SK-N-SH (cell line): ENCODE data around the gene ACSL1. TPM values are rescaled to one million over a fixed set of nuclear protein-coding genes. Genes with fewer than 3 reads are reported as not detected.
"Not testable (repeated sequence)": the region's sequence is repeated elsewhere in the genome, so short reads cannot be mapped to it uniquely, and the experiment has no call there.

Experiments
- CTCF ChIA-PET: fragments of 300-600, 350-600 bp; formaldehyde crosslinking; extraction: SDS; loops from one replicate; lab custom pipeline; 2021; lab: Yijun Ruan, JAX
- POLR2A ChIA-PET: fragments of 350-600 bp; sonication (Branson Sonifier 250); formaldehyde crosslinking; extraction: SDS; loops from one replicate; lab custom pipeline; 2020; ENCODE audit warnings: antibody characterized with exemption, inconsistent platforms; lab: Yijun Ruan, JAX
- DNase-seq: peaks from one replicate; pipeline ENCODE4 v3.0.0; 2012
- H2AFZ ChIP-seq: fragments of 200-600 bp; sonication (generic); 2 replicates; pipeline ENCODE4 v1.8.1; 2016; ENCODE audit warnings: antibody characterized with exemption, mild to moderate bottlenecking, low read depth
- H3F3A ChIP-seq: fragments of 200-600 bp; sonication (generic); replicated peaks from 2 replicates; pipeline ENCODE3; 2016; ENCODE audit warnings: antibody characterized with exemption, mild to moderate bottlenecking; ENCODE audit not compliant: insufficient read depth
- H3K27ac ChIP-seq, 2 experiments: fragments of 200-500 bp in 1 of 2; fragments of 200-600 bp in 1 of 2; sonication (Bioruptor generic) in 1 of 2; sonication (generic), shearing (Covaris generic) in 1 of 2; 2 replicates each; pipeline versions ENCODE4 v1.5.1 to v1.6.1; 2014 to 2016; ENCODE audit warnings: low read depth in 2 of 2, inconsistent platforms in 1 of 2, low read length in 1 of 2, mild to moderate bottlenecking in 1 of 2, mixed read lengths in 1 of 2
- H3K27me3 ChIP-seq: fragments of 200-600 bp; sonication (generic), shearing (Covaris generic); 2 replicates; pipeline ENCODE4 v1.6.1; 2016; ENCODE audit warnings: mixed run types; ENCODE audit not compliant: insufficient read depth
- H3K36me3 ChIP-seq, 2 experiments: fragments of 200-500 bp in 1 of 2; fragments of 200-600 bp in 1 of 2; sonication (Bioruptor generic) in 1 of 2; sonication (generic) in 1 of 2; replicated peaks in 1 of 2; 2 replicates each; pipeline versions ENCODE3 to v1.5.1; 2014 to 2016; ENCODE audit warnings: low read length in 1 of 2, mild to moderate bottlenecking in 1 of 2; ENCODE audit not compliant: insufficient read depth in 2 of 2, control insufficient read depth in 1 of 2
- H3K4me1 ChIP-seq, 2 experiments: fragments of 200-500 bp in 1 of 2; fragments of 200-600 bp in 1 of 2; sonication (Bioruptor generic) in 1 of 2; sonication (generic), shearing (Covaris generic) in 1 of 2; 2 replicates each; pipeline versions ENCODE4 v1.5.1 to v1.6.1; 2014 to 2016; ENCODE audit warnings: low read depth in 1 of 2, low read length in 1 of 2, mixed run types in 1 of 2; ENCODE audit not compliant: insufficient read depth in 2 of 2, control insufficient read depth in 1 of 2
- H3K4me2 ChIP-seq: fragments of 200-600 bp; sonication (generic), shearing (Covaris generic); 2 replicates; pipeline ENCODE4 v1.6.1; 2017; ENCODE audit warnings: mixed run types
- H3K4me3 ChIP-seq, 2 experiments: fragments of 200-500 bp in 1 of 2; fragments of 200-600 bp in 1 of 2; sonication (Bioruptor generic) in 1 of 2; sonication (generic), shearing (Covaris generic) in 1 of 2; 2 replicates each; pipeline versions ENCODE4 v1.5.1 to v1.8.1; 2014 to 2016; ENCODE audit warnings: low read depth in 2 of 2, inconsistent platforms in 1 of 2, low read length in 1 of 2, mild to moderate bottlenecking in 1 of 2, mixed read lengths in 1 of 2, moderate library complexity in 1 of 2
- H3K79me2 ChIP-seq: fragments of 200-600 bp; sonication (generic); 2 replicates; pipeline ENCODE4 v1.8.1; 2017; ENCODE audit warnings: mild to moderate bottlenecking; ENCODE audit not compliant: insufficient read depth
- H3K9ac ChIP-seq: fragments of 200-600 bp; sonication (generic); 2 replicates; pipeline ENCODE4 v1.6.1; 2017; ENCODE audit warnings: mixed run types
- H3K9me2 ChIP-seq: fragments of 200-600 bp; sonication (generic); 2 replicates; pipeline ENCODE4 v1.6.1; 2017; ENCODE audit warnings: mixed run types
- H3K9me3 ChIP-seq: fragments of 200-600 bp; sonication (generic); 2 replicates; pipeline ENCODE4 v1.6.1; 2017; ENCODE audit warnings: mixed run types, mild to moderate bottlenecking, moderate library complexity
- H4K20me1 ChIP-seq: fragments of 200-600 bp; sonication (generic); 2 replicates; pipeline ENCODE4 v1.6.1; 2017; ENCODE audit warnings: mild to moderate bottlenecking, mixed run types; ENCODE audit not compliant: insufficient read depth
- CTCF ChIP-seq: fragments of 200-600 bp; sonication (generic); IDR thresholded peaks from 2 replicates; pipeline ENCODE4 v1.6.1; 2017; ENCODE audit warnings: antibody characterized with exemption, mild to moderate bottlenecking, moderate library complexity
- EP300 ChIP-seq, 2 experiments: IDR thresholded peaks; 2 replicates each; pipeline versions ENCODE4 v1.4.0 to v1.6.1; 2012; ENCODE audit warnings: borderline replicate concordance in 1 of 2, low read depth in 1 of 2, low read length in 1 of 2
- EZH2phosphoT487 ChIP-seq: fragments of 200-600 bp; sonication (generic); IDR thresholded peaks from 2 replicates; pipeline ENCODE4 v1.6.1; 2017; ENCODE audit warnings: low read depth, mixed run types, mild to moderate bottlenecking, antibody characterized with exemption, moderate library complexity, borderline replicate concordance
- GATA2 ChIP-seq: sonication (generic); formaldehyde crosslinking; IDR thresholded peaks from 2 replicates; pipeline ENCODE4 v1.5.0; 2020; ENCODE audit warnings: mild to moderate bottlenecking, missing genetic modification reagents
- IRF3 ChIP-seq: fragments of 150-350 bp; IDR thresholded peaks from 2 replicates; pipeline ENCODE4 v1.6.1; 2016; ENCODE audit warnings: mild to moderate bottlenecking, low read depth, low read length
- MEF2A ChIP-seq: IDR thresholded peaks from 2 replicates; pipeline ENCODE4 v1.4.0; 2012; ENCODE audit warnings: low read depth, borderline replicate concordance
- NFIC ChIP-seq: IDR thresholded peaks from 2 replicates; pipeline ENCODE4 v1.4.0; 2012; ENCODE audit warnings: borderline replicate concordance
- PBX3 ChIP-seq: IDR thresholded peaks from 2 replicates; pipeline ENCODE4; 2012
- REST ChIP-seq: IDR thresholded peaks from 2 replicates; pipeline ENCODE4 v1.6.1; 2012; ENCODE audit warnings: mild to moderate bottlenecking, low read depth, low read length, moderate library complexity
- RFX5 ChIP-seq: IDR thresholded peaks from 2 replicates; pipeline ENCODE4 v1.6.1; 2012; ENCODE audit warnings: mild to moderate bottlenecking, improper control_type of control experiment, low read length
- RXRA ChIP-seq: IDR thresholded peaks from 2 replicates; pipeline ENCODE4 v1.4.0; 2012; ENCODE audit warnings: low read depth, mild to moderate bottlenecking, borderline replicate concordance
- WGBS: methylation state at CpG from one replicate; pipeline ENCODE4 v1.1.6; 2017; ENCODE audit warnings: low lambda C conversion rate; 5-methylcytosine and 5-hydroxymethylcytosine counted together
- polyA plus RNA-seq, 3 experiments: library from polyadenylated mRNA; depleted of rRNA; stranded (reverse); fragments of >200 nt; gene quantifications; 2 replicates each; pipeline ENCODE4 v1.2.3, GENCODE V29; 2012

Gene ACSL1
- polyA plus RNA-seq, 1 of the 3 experiments (the other 2 are of a cell fraction), result 7.9 TPM

GRCh38 chr4:184743650-184744049 lies 82.1 kb downstream of the ACSL1 start:
- no peaks in the 10 kb centered on the region for H3F3A ChIP-seq
- no peak overlapping the region for H3K4me3 ChIP-seq
- H3K27me3 ChIP-seq, result no peaks in the 10 kb centered on the region
- TF ChIP-seq REST (no peak), IRF3 (no peak), NFIC (no peak), EZH2phosphoT487 (no peak)
- DNase-seq, result no peak
- H3K9me2 ChIP-seq, result no peaks in the 10 kb centered on the region
- H3K4me1 ChIP-seq, result peaks cover 4 to 14% of the 10 kb centered on the region in 2 experiments; a peak in 1 of 4 replicates
- H3K27ac ChIP-seq, result no peak overlapping the region
- H3K36me3 ChIP-seq, result no peaks in the 10 kb centered on the region
- H4K20me1 ChIP-seq, result no peaks in the 10 kb centered on the region
- H3K9me3 ChIP-seq, result no peaks in the 10 kb centered on the region
- ChIA-PET POLR2A (no interaction called here), CTCF (interaction anchor here (1.0 kb wide), 1 partner anchor 260 kb away, joined by 3 read pairs; no protein-coding TSS in a partner anchor)
- H2AFZ ChIP-seq, result no peak overlapping the region
- H3K9ac ChIP-seq, result no peak overlapping the region
- H3K4me2 ChIP-seq, result no peak overlapping the region
- H3K79me2 ChIP-seq, result no peaks in the 10 kb centered on the region
- 97% methylated on average over 4 of the region's 4 CpGs for WGBS

GRCh38 chr4:184741651-184742050 lies 84.1 kb downstream of the ACSL1 start:
- H3K9me2 ChIP-seq, H3K36me3 ChIP-seq, H3K9me3 ChIP-seq, H3K4me1 ChIP-seq, H3K4me2 ChIP-seq, H3F3A ChIP-seq, POLR2A ChIA-PET, H3K4me3 ChIP-seq, H3K79me2 ChIP-seq, H3K9ac ChIP-seq, H3K27me3 ChIP-seq, H2AFZ ChIP-seq, DNase-seq, H3K27ac ChIP-seq, H4K20me1 ChIP-seq: not testable (repeated sequence)
- CTCF ChIA-PET, result interaction anchor here (1.0 to 1.4 kb wide), 2 partner anchors 243 to 393 kb away, joined by 3 to 7 read pairs; no protein-coding TSS in a partner anchor
- no CpG with 5 or more reads among the region's 1 CpG for WGBS

- no peaks in the 10 kb centered on the region for H3K27me3 ChIP-seq
- CTCF ChIA-PET, result interaction anchor here (1.4 kb wide), 1 partner anchor 243 kb away, joined by 7 read pairs; no protein-coding TSS in a partner anchor
- POLR2A ChIA-PET, result no interaction called here
- H3K4me2 ChIP-seq, result no peak overlapping the region
- no peaks in the 10 kb centered on the region for H3K9me3 ChIP-seq
- no peaks in the 10 kb centered on the region for H3K79me2 ChIP-seq
- H3K36me3 ChIP-seq, result no peaks in the 10 kb centered on the region
- H3F3A ChIP-seq, result no peaks in the 10 kb centered on the region
- no peak for DNase-seq
- no peaks in the 10 kb centered on the region for H3K9me2 ChIP-seq
- H2AFZ ChIP-seq, result no peak overlapping the region
- H3K4me1 ChIP-seq, result 0 out of 4 replicates have a peak, but pooled peaks cover 0 to under 1% of the 10 kb centered on the region in 2 experiments
- H3K9ac ChIP-seq, result no peak overlapping the region
- 93% methylated on average over 3 of the region's 20 CpGs for WGBS
- H4K20me1 ChIP-seq, result no peaks in the 10 kb centered on the region
- no peak overlapping the region for H3K27ac ChIP-seq
- no peak overlapping the region for H3K4me3 ChIP-seq
- TF ChIP-seq EP300 (IDR thresholded peaks at IDR 0.05; ENCODE audit: borderline replicate concordance in 1 of 2, low read depth in 1 of 2, low read length in 1 of 2) (no peak), RFX5 (no peak), NFIC (no peak), CTCF (no peak), RXRA (no peak), IRF3 (no peak), PBX3 (no peak), GATA2 (CRISPR knock-in tag) (no peak), MEF2A (no peak)
Observed at GRCh38 chr4:184740980-184741391, 84.8 kb downstream of the ACSL1 start.
